CD4-positive, alpha-beta T cell treated with Interleukin-6 at 100 ng/mL for 8 hours (primary cell): Measurements from ENCODE around the gene ECM1.

Source experiments
- DNase-seq: peaks from one replicate; pipeline ENCODE4 v3.0.0-alpha.2; 2020; ENCODE audit warnings: mixed read lengths, low spot score

Gene ECM1

GRCh38 chr1:150545486-150546032, 37.6 kb downstream of the ECM1 start:
- DNase-seq: no peak

GRCh38 chr1:150546294-150546937, 38.5 kb downstream of the ECM1 start:
- no peak for DNase-seq

- no peak for DNase-seq
Measured at GRCh38 chr1:150548324-150548631, 40.4 kb downstream of the ECM1 start.

- DNase-seq: no peak
Measured at GRCh38 chr1:150548632-150549495, 41.0 kb downstream of the ECM1 start, which contains the start of gene ADAMTSL4. ADAMTSL4 (plus strand) TSS chr1:150549408; CDS start chr1:150552289, 2,881 bp downstream.

GRCh38 chr1:150549496-150550221, 41.8 kb downstream of the ECM1 start:
- DNase-seq: no peak

- no peak for DNase-seq
Measured at GRCh38 chr1:150550222-150551050, 42.5 kb downstream of the ECM1 start.

GRCh38 chr1:150551051-150551783, 43.3 kb downstream of the ECM1 start:
- no peak for DNase-seq

GRCh38 chr1:150551784-150552127, 43.8 kb downstream of the ECM1 start:
- no peak for DNase-seq

GRCh38 chr1:150552128-150552910, 44.4 kb downstream of the ECM1 start:
- no peak for DNase-seq

GRCh38 chr1:150552911-150553289, 45.0 kb downstream of the ECM1 start:
- no peak for DNase-seq

GRCh38 chr1:150553392-150554085, 45.6 kb downstream of the ECM1 start:
- DNase-seq: no peak

- DNase-seq: no peak
Measured at GRCh38 chr1:150554086-150554452, 46.2 kb downstream of the ECM1 start.

- no peak for DNase-seq
Measured at GRCh38 chr1:150555198-150555970, 47.5 kb downstream of the ECM1 start.

GRCh38 chr1:150555971-150556865, 48.3 kb downstream of the ECM1 start:
- DNase-seq: no peak

GRCh38 chr1:150557065-150557600, 49.2 kb downstream of the ECM1 start:
- DNase-seq: no peak

- no peak for DNase-seq
Measured at GRCh38 chr1:150557813-150558212, 49.9 kb downstream of the ECM1 start.

GRCh38 chr1:150558303-150558704, 50.4 kb downstream of the ECM1 start:
- no peak for DNase-seq
